ENCODE results near the gene GPRASP1. TPM values are rescaled to one million over a fixed set of nuclear protein-coding genes. Genes with fewer than 3 reads are reported as not detected.

The GPRASP1 gene
- polyA plus RNA-seq (2011; rRNA removed) (0.78 and 0.87 TPM in 2 replicates), polyA plus RNA-seq (2017; fragmentation: RNase III; extraction: RNeasy Plus Mini Kit Qiagen cat#74134 plus additional on column Dnase treatment) (0.47 to 0.63 TPM (median 0.50 TPM) in 3 replicates), polyA minus RNA-seq (2011; rRNA and poly(A)+ RNA removed) (2.1 and 2.3 TPM in 2 replicates)
- 0.13 and 0.14 TPM in 2 replicates for polyA plus RNA-seq (2012; cell fraction: cytosol; rRNA removed)
- polyA plus RNA-seq (2012; cell fraction: nucleus; rRNA removed) = 0.59 and 1.1 TPM in 2 replicates

GRCh38 chrX:102651242-102652011 lies at the start of gene GPRASP1:
GPRASP1 (plus strand) TSS chrX:102651483; CDS start chrX:102653914, 2,431 bp downstream.
- CTCF ChIA-PET = no interaction called here
- no peak for FAIRE-seq
- TF ChIP-seq EHMT2 (IDR thresholded peaks at IDR 0.05; ENCODE audit: low read depth) (no peak), REST (IDR thresholded peaks at IDR 0.05) (no peak), CHD2 (IDR thresholded peaks at IDR 0.05; ENCODE audit: low read length, partially characterized antibody) (no peak), NFE2L2 (conservative IDR thresholded peaks at IDR 0.05; ENCODE audit: low read length) (no peak), USF2 (IDR thresholded peaks at IDR 0.05) (no peak), FOSB (CRISPR knock-in tag; IDR thresholded peaks at IDR 0.05) (no peak), POLR2AphosphoS2 (conservative IDR thresholded peaks at IDR 0.05; ENCODE audit: low read length) (no peak), MYC (IDR thresholded peaks at IDR 0.05; ENCODE audit: borderline replicate concordance, low read length) (no peak), NPAS2 (CRISPR knock-in tag; IDR thresholded peaks at IDR 0.05; ENCODE audit: borderline replicate concordance) (no peak), GATA3 (IDR thresholded peaks at IDR 0.05; ENCODE audit: borderline replicate concordance) (no peak), NR3C1 (IDR thresholded peaks at IDR 0.05) (no peak), RCOR1 (IDR thresholded peaks at IDR 0.05; ENCODE audit: low read depth, low read length) (no peak), HOXA7 (CRISPR knock-in tag; IDR thresholded peaks at IDR 0.05) (no peak), HDAC2 (IDR thresholded peaks at IDR 0.05) (no peak), HOXB5 (CRISPR knock-in tag; IDR thresholded peaks at IDR 0.05) (no peak), EHF (CRISPR knock-in tag; IDR thresholded peaks at IDR 0.05) (no peak), JUNB (IDR thresholded peaks at IDR 0.05) (no peak)
- POLR2A ChIA-PET = no interaction called here
- no peak for DNase-seq (ENCODE audit: low read depth in 1 of 2, low spot score in 1 of 2)
- no peaks in the 10 kb centered on the region for H3K9me3 ChIP-seq
- H3K4me2 ChIP-seq = peak within 1 kb of the TSS; percentile 82
- H3K4me3 ChIP-seq = peak within 1 kb of the TSS; percentile 40
- ATAC-seq = peak; percentile 85 to 88
- H3K4me1 ChIP-seq = no peaks in the 10 kb centered on the region
- H3K27ac ChIP-seq = peak within 1 kb of the TSS in 1 of 2 experiments; percentile 55; a peak in 1 of 6 replicates
- 54% methylated on average over 23 of the region's 61 CpGs for WGBS (ENCODE audit: missing lambda C conversion rate)

GRCh38 chrX:102604327-102604726 lies 47.0 kb upstream of the GPRASP1 start:
- ATAC-seq (no peak), FAIRE-seq (no peak)

More at GRCh38 chrX:102604327-102604726, 47.0 kb upstream of the GPRASP1 start:
- Histone ChIP-seq H3K4me1 (peaks cover 6% of the 10 kb centered on the region; the same call in 1 of the 3 replicates), H3K27ac (no peak overlapping the region), H3K4me3 (no peak overlapping the region), H3K4me2 (no peak overlapping the region), H3K9me3 (no peaks in the 10 kb centered on the region)
- POLR2A ChIA-PET = no interaction called here
- 81% methylated on average over 1 of the region's 1 CpG for WGBS (ENCODE audit: missing lambda C conversion rate)
- TF ChIP-seq FOSB (CRISPR knock-in tag; IDR thresholded peaks at IDR 0.05) (no peak), HES2 (IDR thresholded peaks at IDR 0.05) (no peak), NPAS2 (CRISPR knock-in tag; IDR thresholded peaks at IDR 0.05; ENCODE audit: borderline replicate concordance) (no peak)
- CTCF ChIA-PET = no interaction called here
- no peak for DNase-seq (ENCODE audit: low read depth in 1 of 2, low spot score in 1 of 2)
